ENCODE data around the gene DYTN.

DNA sequence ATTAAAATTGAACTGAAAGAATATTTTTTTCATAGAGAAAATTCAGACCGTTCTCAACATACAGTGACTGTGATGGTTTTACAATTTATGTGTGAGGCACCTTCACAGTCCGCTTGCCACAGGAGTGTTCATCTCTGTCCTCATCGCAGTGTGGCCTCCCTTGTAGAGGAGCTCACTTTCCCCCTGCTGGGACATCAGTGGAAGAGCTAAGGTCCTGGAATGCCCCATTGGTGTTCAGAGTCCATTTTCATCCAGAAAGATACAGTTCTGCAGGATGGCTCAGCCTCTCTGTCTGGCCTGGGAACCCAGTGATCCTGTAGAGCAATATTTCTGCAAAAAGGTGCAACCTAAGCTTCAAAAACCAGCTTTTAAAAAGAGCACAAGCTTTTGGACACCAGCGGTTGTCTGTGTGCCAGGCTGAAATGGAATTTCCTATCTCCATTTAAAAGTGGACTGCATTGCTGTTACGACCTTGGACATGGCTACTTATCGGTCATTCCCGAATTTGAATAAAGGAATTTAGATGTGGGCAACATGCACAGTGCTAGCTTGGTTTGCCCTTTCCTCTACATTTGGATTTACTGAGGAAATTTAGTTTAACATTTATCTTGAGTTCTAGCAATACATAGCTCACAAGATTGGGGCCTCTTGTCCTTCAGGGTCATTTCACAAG, 102.6 kb downstream of the DYTN start:
- TF ChIP-seq, protein P1, sequence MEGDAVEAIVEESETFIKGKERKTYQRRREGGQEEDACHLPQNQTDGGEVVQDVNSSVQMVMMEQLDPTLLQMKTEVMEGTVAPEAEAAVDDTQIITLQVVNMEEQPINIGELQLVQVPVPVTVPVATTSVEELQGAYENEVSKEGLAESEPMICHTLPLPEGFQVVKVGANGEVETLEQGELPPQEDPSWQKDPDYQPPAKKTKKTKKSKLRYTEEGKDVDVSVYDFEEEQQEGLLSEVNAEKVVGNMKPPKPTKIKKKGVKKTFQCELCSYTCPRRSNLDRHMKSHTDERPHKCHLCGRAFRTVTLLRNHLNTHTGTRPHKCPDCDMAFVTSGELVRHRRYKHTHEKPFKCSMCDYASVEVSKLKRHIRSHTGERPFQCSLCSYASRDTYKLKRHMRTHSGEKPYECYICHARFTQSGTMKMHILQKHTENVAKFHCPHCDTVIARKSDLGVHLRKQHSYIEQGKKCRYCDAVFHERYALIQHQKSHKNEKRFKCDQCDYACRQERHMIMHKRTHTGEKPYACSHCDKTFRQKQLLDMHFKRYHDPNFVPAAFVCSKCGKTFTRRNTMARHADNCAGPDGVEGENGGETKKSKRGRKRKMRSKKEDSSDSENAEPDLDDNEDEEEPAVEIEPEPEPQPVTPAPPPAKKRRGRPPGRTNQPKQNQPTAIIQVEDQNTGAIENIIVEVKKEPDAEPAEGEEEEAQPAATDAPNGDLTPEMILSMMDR (conservative IDR thresholded peaks at IDR 0.05 in 1 of 2, IDR thresholded peaks at IDR 0.05 in 1 of 2; ENCODE audit: low read depth in 1 of 2, low read length in 2 of 2), result no peak
- TF ChIP-seq EZH2 (IDR thresholded peaks at IDR 0.05; ENCODE audit: low read length, missing control alignments), result no peak
